HEK293 (cell line): ENCODE measurements around the gene RANBP2.

Experiments
- OSR2 ChIP-seq: fragments of 450-650 bp; formaldehyde crosslinking; IDR thresholded peaks from 2 replicates; pipeline ENCODE4 v1.5.1; 2016; ENCODE audit warnings: missing biosample characterization, missing genetic modification characterization
- REPIN1 ChIP-seq: fragments of 450-650 bp; formaldehyde crosslinking; IDR thresholded peaks from 2 replicates; pipeline ENCODE4 v1.5.1; 2017; ENCODE audit warnings: missing biosample characterization, missing genetic modification characterization, low read depth
- REST ChIP-seq: fragments of 450-650 bp; formaldehyde crosslinking; IDR thresholded peaks from 2 replicates; pipeline ENCODE4 v1.5.1; 2016; ENCODE audit warnings: missing biosample characterization, missing genetic modification characterization
- WT1 ChIP-seq: fragments of 450-650 bp; formaldehyde crosslinking; IDR thresholded peaks from 2 replicates; pipeline ENCODE4 v1.5.1; 2016; ENCODE audit warnings: missing biosample characterization, missing genetic modification characterization
- ZBTB1 ChIP-seq: fragments of 450-650 bp; formaldehyde crosslinking; IDR thresholded peaks from 2 replicates; pipeline ENCODE4 v1.5.1; 2016; ENCODE audit warnings: missing biosample characterization, missing genetic modification characterization
- ZBTB26 ChIP-seq: fragments of 450-650 bp; formaldehyde crosslinking; optimal IDR thresholded peaks from 2 replicates; pipeline ENCODE3; 2016; ENCODE audit warnings: missing biosample characterization, mild to moderate bottlenecking, missing genetic modification characterization
- ZBTB6 ChIP-seq: fragments of 450-650 bp; formaldehyde crosslinking; IDR thresholded peaks from 2 replicates; pipeline ENCODE4 v1.5.1; 2017; ENCODE audit warnings: missing biosample characterization, missing genetic modification characterization
- ZEB2 ChIP-seq: fragments of 450-650 bp; formaldehyde crosslinking; IDR thresholded peaks from 2 replicates; pipeline ENCODE4 v1.5.1; 2016; ENCODE audit warnings: missing biosample characterization, missing genetic modification characterization
- ZNF132 ChIP-seq: fragments of 450-650 bp; formaldehyde crosslinking; IDR thresholded peaks from 2 replicates; pipeline ENCODE4 v1.5.1; 2017; ENCODE audit warnings: missing biosample characterization, missing genetic modification characterization, borderline replicate concordance
- ZNF146 ChIP-seq: fragments of 450-650 bp; formaldehyde crosslinking; IDR thresholded peaks from 2 replicates; pipeline ENCODE4 v1.5.1; 2016; ENCODE audit warnings: missing biosample characterization, missing genetic modification characterization
- ZNF18 ChIP-seq: fragments of 450-650 bp; formaldehyde crosslinking; IDR thresholded peaks from 2 replicates; pipeline ENCODE4 v1.5.1; 2016; ENCODE audit warnings: missing biosample characterization, missing genetic modification characterization
- ZNF274 ChIP-seq, 2 experiments: fragments of 200-500 bp in 1 of 2; fragments of 450-650 bp in 1 of 2; sonication (Bioruptor generic) in 1 of 2; formaldehyde crosslinking in 1 of 2; IDR thresholded peaks; 2 replicates each; pipeline versions ENCODE4 v1.5.1 to v1.6.1; 2014 to 2016; ENCODE audit warnings: borderline replicate concordance in 1 of 2, inconsistent platforms in 1 of 2, low read length in 1 of 2, missing biosample characterization in 1 of 2, missing genetic modification characterization in 1 of 2
- ZNF324 ChIP-seq: fragments of 450-650 bp; formaldehyde crosslinking; IDR thresholded peaks from 2 replicates; pipeline ENCODE4 v1.5.1; 2016; ENCODE audit warnings: missing biosample characterization, missing genetic modification characterization
- ZNF335 ChIP-seq: fragments of 450-650 bp; formaldehyde crosslinking; conservative IDR thresholded peaks from 2 replicates; pipeline ENCODE4 v1.5.1; 2016; ENCODE audit warnings: missing biosample characterization, missing genetic modification characterization
- ZNF521 ChIP-seq: fragments of 450-650 bp; formaldehyde crosslinking; IDR thresholded peaks from 2 replicates; pipeline ENCODE4 v1.5.1; 2017; ENCODE audit warnings: missing biosample characterization, mild to moderate bottlenecking, missing genetic modification characterization
- ZNF623 ChIP-seq: fragments of 450-650 bp; formaldehyde crosslinking; IDR thresholded peaks from 2 replicates; pipeline ENCODE4 v1.5.1; 2016; ENCODE audit warnings: missing biosample characterization, missing genetic modification characterization
- ZNF670 ChIP-seq: fragments of 450-650 bp; formaldehyde crosslinking; IDR thresholded peaks from 2 replicates; pipeline ENCODE4 v1.5.1; 2016; ENCODE audit warnings: missing biosample characterization, missing genetic modification characterization, low read depth
- ZNF677 ChIP-seq: fragments of 450-650 bp; IDR thresholded peaks from 2 replicates; pipeline ENCODE4 v1.5.0; 2018; ENCODE audit warnings: missing biosample characterization, mild to moderate bottlenecking, missing genetic modification characterization, moderate library complexity
- ZNF747 ChIP-seq: fragments of 450-650 bp; formaldehyde crosslinking; IDR thresholded peaks from 2 replicates; pipeline ENCODE4 v1.5.1; 2016; ENCODE audit warnings: missing biosample characterization, missing genetic modification characterization
- ZNF777 ChIP-seq: fragments of 450-650 bp; formaldehyde crosslinking; IDR thresholded peaks from 2 replicates; pipeline ENCODE4 v1.5.1; 2017; ENCODE audit warnings: missing biosample characterization, missing genetic modification characterization, borderline replicate concordance
- ZNF792 ChIP-seq: fragments of 450-650 bp; formaldehyde crosslinking; IDR thresholded peaks from 2 replicates; pipeline ENCODE4 v1.5.1; 2016; ENCODE audit warnings: missing biosample characterization, missing genetic modification characterization
- ZNF837 ChIP-seq: fragments of 450-650 bp; formaldehyde crosslinking; IDR thresholded peaks from 2 replicates; pipeline ENCODE4 v1.5.1; 2016; ENCODE audit warnings: missing biosample characterization, missing genetic modification characterization
- ZSCAN5A ChIP-seq: fragments of 450-650 bp; formaldehyde crosslinking; IDR thresholded peaks from 2 replicates; pipeline ENCODE4 v1.5.1; 2016; ENCODE audit warnings: missing biosample characterization, missing genetic modification characterization
- TF ChIP-seq, protein P1 (sequence below): fragments of 450-650 bp; formaldehyde crosslinking; IDR thresholded peaks from 2 replicates; pipeline ENCODE4 v1.5.1; 2017; ENCODE audit warnings: missing biosample characterization, missing genetic modification characterization
- TF ChIP-seq, protein P2 (sequence below): fragments of 450-650 bp; formaldehyde crosslinking; IDR thresholded peaks from 2 replicates; pipeline ENCODE4 v1.5.1; 2016; ENCODE audit warnings: missing biosample characterization, missing genetic modification characterization, low read depth

RANBP2 gene

DNA sequence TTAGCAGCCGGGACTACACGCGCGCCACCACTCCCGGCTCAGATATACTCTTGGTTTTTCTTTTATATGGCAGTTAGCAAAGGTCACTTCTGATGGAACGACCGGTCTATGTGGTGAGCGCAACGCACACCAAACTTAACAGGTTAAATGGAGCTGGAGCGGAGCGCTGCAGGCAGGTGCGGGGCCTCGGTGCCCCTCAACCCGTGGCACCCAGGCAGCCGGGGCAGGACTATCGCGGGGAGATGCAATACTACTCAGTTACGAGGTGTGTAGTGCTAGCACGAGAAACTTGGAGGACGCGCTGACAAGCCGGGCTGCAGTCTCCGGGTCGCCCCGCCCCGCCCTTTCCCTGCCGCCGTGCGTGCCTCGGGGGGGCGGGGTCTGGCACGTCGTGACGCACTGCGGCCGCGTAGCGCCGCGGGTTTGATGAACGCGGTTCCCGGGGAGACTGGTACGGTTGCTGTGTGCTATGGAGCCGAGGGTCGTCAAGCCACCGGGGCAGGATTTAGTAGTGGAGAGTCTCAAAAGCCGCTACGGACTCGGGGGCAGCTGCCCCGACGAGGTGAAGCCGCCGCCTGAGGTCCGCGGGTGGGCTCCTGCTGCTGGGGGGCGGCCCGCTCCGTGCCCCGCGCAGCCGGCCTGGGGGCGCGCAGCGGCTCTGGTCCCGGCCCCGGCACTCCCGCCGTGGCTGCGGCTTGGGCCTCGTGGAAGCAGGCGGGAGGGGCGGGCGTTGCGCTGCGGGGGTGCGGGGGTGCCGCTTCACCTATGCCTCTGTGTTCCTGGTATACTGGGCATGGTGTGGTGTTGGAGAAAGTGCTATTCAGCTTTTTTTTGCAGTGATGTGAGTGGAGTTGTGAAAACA, 67.3 kb downstream of the RANBP2 start, which contains the start of gene CCDC138 (continued):
- TF ChIP-seq REST (tag by site-specific recombination) = no peak
- no peak for TF ChIP-seq ZNF623 (tag by site-specific recombination)
- no peak for TF ChIP-seq ZNF670 (tag by site-specific recombination)
- no peak for TF ChIP-seq ZBTB1 (tag by site-specific recombination)
- TF ChIP-seq REPIN1 (tag by site-specific recombination) = no peak
- TF ChIP-seq ZNF146 (tag by site-specific recombination) = no peak
- no peak for TF ChIP-seq ZNF324 (tag by site-specific recombination)
- TF ChIP-seq, protein P1, sequence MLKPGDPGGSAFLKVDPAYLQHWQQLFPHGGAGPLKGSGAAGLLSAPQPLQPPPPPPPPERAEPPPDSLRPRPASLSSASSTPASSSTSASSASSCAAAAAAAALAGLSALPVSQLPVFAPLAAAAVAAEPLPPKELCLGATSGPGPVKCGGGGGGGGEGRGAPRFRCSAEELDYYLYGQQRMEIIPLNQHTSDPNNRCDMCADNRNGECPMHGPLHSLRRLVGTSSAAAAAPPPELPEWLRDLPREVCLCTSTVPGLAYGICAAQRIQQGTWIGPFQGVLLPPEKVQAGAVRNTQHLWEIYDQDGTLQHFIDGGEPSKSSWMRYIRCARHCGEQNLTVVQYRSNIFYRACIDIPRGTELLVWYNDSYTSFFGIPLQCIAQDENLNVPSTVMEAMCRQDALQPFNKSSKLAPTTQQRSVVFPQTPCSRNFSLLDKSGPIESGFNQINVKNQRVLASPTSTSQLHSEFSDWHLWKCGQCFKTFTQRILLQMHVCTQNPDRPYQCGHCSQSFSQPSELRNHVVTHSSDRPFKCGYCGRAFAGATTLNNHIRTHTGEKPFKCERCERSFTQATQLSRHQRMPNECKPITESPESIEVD (tag by site-specific recombination) = no peak
- no peak for TF ChIP-seq ZNF837 (tag by site-specific recombination)
- no peak for TF ChIP-seq ZBTB6 (tag by site-specific recombination)
- TF ChIP-seq WT1 (tag by site-specific recombination) = no peak
- peak; percentile 89 for TF ChIP-seq ZBTB26 (tag by site-specific recombination)
- TF ChIP-seq ZNF274 (IDR thresholded peaks at IDR 0.05; ENCODE audit: low read length) = no peak
- no peak for TF ChIP-seq ZNF274 (tag by site-specific recombination; IDR thresholded peaks at IDR 0.05; ENCODE audit: borderline replicate concordance)
- no peak for TF ChIP-seq ZNF777 (tag by site-specific recombination)
- no peak for TF ChIP-seq ZNF521 (tag by site-specific recombination)
- TF ChIP-seq ZNF677 = 0 out of 2 replicates have a peak, but pooled peaks have one; percentile 34
- TF ChIP-seq, protein P2, sequence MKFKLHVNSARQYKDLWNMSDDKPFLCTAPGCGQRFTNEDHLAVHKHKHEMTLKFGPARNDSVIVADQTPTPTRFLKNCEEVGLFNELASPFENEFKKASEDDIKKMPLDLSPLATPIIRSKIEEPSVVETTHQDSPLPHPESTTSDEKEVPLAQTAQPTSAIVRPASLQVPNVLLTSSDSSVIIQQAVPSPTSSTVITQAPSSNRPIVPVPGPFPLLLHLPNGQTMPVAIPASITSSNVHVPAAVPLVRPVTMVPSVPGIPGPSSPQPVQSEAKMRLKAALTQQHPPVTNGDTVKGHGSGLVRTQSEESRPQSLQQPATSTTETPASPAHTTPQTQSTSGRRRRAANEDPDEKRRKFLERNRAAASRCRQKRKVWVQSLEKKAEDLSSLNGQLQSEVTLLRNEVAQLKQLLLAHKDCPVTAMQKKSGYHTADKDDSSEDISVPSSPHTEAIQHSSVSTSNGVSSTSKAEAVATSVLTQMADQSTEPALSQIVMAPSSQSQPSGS (tag by site-specific recombination) = no peak
- TF ChIP-seq ZEB2 = no peak
- no peak for TF ChIP-seq ZNF792 (tag by site-specific recombination)
- TF ChIP-seq ZNF132 (tag by site-specific recombination) = no peak
- TF ChIP-seq ZNF747 (tag by site-specific recombination) = no peak
- TF ChIP-seq OSR2 (tag by site-specific recombination) = no peak
- TF ChIP-seq ZSCAN5A (tag by site-specific recombination) = no peak
- peak; percentile 13; the same call in 1 of the 2 replicates for TF ChIP-seq ZNF335 (tag by site-specific recombination)
- no peak for TF ChIP-seq ZNF18 (tag by site-specific recombination)
